DLD1 (cell line): ENCODE measurements around the gene DENND4C.
"Not testable (repeated sequence)": the region's sequence is repeated elsewhere in the genome, so short reads cannot be mapped to it uniquely, and the experiment has no call there.

Experiments used
- in situ Hi-C: cut with HindIII; loops from 2 replicates; pipeline ENCODE4 v1.10.0; 2017; ENCODE audit warnings: low sequenced_read_pairs

DENND4C gene

GRCh38 chr9:19230355-19231125 lies at the start of gene DENND4C:
Gene DENND4C, plus strand, starts transcription at chr9:19230693. Its CDS starts 45,482 bp downstream, at chr9:19276175.
- in situ Hi-C loops = no loop called here

DNA sequence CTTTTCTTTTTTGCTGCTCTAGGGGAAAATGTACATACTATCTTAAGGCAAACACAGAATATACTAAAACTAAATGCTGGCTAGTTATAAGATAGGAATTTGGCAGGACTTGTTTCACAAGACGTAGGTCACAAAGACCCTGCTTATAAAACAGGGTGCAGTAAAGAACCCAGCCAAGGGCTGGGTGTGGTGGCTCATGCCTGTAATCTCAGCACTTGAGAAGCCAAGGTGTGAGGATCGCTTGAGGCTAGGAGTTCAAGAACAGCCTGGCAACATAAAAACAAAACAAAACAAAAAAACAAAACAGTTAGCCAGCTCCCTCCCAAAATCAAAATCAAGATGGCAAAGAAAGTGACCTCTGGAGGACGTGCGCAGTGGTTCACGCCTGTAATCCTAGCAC lies 49.5 kb upstream of the DENND4C start:
- in situ Hi-C loops = no loop called here

DNA sequence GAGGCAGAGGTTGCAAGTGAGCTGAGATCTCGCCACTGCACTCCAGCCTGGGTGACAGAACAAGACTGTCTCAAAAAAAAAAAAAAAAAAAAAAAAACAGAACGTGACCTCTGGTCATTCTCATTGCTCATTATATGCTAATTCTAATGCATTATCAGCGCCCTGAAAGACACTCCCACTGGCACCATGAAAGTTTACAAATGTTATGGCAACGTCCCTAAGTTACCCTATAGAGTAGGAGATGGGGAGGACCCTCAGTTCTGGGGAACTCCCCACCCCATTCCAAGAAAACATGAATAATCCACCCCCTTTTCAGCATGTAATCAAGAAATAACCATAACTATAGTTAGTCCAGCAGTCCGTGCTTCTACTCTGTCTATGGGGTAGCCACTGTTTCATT lies 48.9 kb upstream of the DENND4C start:
- in situ Hi-C loops = no loop called here

- in situ Hi-C loops = no loop called here
Observed at GRCh38 chr9:19184144-19184917, 46.2 kb upstream of the DENND4C start.

DNA sequence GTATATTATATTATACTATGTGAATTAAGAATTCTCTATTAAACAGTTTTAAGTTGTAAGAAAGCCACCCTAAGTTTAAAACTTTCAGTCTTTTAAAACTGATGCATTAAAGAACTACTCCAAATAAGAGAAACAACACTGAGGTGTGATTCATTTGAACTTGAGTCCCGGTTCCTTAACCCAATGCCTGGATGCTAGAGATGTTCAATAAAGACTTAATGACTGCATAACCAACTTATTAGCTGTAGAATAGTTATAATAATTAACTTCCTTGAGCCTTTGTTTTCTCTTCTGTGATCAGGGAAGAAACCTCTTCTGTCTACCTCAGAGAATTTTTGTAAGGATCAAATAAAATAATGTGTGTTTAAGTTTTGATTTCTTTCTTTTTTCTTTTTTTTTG lies 45.3 kb upstream of the DENND4C start:
- in situ Hi-C loops = no loop called here

- in situ Hi-C loops = no loop called here
Observed at GRCh38 chr9:19186232-19186631, 44.3 kb upstream of the DENND4C start.

DNA sequence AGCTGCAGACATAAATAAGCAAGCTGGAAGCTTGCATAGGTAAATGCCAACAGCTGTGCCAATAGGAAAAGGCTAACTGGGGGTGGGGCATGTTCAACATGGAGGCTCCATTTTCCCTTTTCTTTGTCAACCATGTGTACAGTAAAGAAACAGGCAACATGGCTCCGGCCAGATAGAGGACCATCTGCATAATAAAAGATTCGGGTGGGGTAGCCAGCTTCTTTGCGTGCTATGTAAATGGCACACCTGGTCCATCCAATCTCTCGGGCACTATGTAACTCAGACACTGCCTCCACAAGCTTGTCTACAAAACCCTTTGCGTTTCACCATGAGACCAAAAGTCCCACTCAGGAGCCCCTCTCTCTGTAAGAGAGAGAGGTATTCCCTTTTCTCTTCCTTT lies 41.7 kb upstream of the DENND4C start:
- in situ Hi-C loops = no loop called here

- in situ Hi-C loops = no loop called here
Observed at GRCh38 chr9:19192202-19193028, 38.1 kb upstream of the DENND4C start.

GRCh38 chr9:19193029-19193324 lies 37.5 kb upstream of the DENND4C start:
- in situ Hi-C loops = no loop called here

DNA sequence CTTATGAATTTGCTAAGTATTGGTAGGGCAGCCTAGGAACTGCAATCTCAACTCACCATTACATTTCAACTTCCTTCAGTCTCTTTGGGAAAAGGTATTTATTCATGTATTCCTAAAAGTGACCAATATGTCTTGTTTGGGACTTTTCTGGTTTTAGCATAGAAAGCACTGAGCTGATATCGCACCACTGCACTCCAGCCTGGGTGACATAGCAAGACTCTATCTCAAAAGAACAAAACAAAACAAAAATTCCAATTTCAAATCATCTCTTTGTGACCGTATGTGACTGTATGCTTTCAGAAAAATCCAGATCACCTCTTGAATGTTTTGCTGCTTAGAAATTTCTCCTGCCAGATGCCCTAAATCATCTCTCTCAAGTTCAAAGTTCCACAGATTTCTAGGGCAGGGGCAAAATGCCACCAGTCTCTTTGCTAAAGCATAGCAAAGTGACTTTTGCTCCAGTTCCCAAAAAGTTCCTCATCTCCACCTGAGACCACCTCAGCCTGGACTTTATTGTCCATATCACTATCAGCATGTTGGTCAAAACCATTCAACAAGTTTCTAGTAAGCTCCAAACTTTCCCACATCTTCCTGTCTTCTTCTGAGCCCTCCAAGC lies 37.0 kb upstream of the DENND4C start:
- in situ Hi-C loops = not testable (repeated sequence)

- in situ Hi-C loops = no loop called here
Observed at GRCh38 chr9:19198406-19198805, 32.1 kb upstream of the DENND4C start.

DNA sequence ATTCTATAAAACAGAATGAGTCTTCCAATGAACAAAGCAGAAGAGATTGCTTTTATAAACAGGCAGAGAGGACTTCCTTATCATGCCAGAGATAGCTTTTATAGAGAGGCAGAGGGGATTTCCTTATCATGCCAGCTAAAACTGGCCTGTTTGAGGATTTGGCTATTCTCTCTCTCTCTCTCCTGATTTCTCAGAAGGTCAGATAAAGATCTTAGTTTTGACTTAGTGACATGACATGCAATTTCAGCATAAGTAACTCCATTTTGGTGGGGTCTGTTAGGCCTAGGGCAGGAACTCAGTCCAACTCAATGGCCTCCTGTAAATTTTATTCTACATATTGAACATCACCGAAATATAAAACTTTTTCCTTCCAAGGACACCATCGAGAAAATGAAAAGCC lies 31.5 kb upstream of the DENND4C start:
- in situ Hi-C loops = no loop called here

- in situ Hi-C loops = no loop called here
Observed at GRCh38 chr9:19200229-19200628, 30.3 kb upstream of the DENND4C start.

GRCh38 chr9:19201899-19202891 lies 28.3 kb upstream of the DENND4C start:
- in situ Hi-C loops = no loop called here

- in situ Hi-C loops = no loop called here
Observed at GRCh38 chr9:19203058-19203457, 27.4 kb upstream of the DENND4C start.

GRCh38 chr9:19208653-19209052 lies 21.8 kb upstream of the DENND4C start:
- in situ Hi-C loops = no loop called here

DNA sequence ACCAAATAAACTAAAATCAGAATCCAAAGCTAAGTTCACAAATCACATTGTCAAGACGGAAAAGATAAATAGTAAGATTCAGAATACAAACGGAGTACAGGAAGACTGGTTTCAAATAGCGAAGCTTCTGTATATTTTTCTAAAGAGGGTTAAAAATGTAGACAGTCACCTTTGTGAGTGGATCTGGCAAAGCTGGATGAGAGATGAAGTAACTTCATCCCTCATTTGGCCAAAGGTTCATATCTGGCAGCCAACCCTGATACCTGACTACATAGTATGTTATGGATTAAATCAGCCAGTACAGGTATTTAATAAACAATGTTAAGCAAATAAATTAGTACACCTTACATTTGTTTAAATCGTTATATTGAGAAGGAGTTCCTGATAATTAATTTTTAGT lies 21.3 kb upstream of the DENND4C start:
- in situ Hi-C loops = no loop called here

DNA sequence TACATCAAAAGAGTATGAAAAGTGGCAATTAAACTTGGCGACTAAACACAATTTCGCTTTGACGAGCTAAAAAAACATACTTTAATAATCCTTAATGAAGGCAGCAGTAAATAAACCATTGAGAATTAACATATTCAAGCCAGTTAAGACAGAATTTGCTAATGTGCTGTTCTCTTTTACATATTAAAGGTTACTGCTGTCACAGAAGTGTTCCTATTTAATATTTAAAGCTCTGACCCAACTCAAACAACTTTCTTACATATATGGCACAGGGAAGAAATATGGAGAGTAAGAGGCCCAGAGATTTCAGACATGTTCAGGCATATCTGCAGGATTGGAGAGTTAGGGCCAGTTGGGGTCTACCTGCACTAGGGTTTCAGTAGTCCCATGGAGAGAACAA lies 16.7 kb upstream of the DENND4C start:
- in situ Hi-C loops = no loop called here

DNA sequence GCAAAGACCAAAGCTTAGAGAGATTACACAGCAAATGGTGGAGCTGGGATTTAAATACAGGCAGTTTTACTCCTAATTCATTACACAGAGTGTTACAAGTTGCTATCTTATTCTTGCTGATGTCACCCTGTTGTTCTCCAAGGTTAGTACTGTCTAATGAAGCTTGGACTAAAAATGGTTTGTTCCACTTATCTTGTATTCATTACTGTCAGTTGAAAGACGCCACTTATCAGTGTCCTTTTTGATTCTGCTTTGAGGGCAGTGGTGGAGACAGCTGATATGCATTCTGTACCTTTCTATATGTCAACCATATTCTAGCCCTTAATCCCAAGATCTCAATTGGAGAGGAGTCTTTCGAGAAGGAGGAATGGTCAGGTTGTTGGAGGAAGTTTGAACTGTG lies 14.0 kb upstream of the DENND4C start:
- in situ Hi-C loops = no loop called here

- in situ Hi-C loops = no loop called here
Observed at GRCh38 chr9:19221326-19221725, 9.2 kb upstream of the DENND4C start.
